NOMO-1 treated with dmso at 0.1 percent for 144 hours (cell line): Measurements from ENCODE around the gene SPRR2B.
A peak's percentile ranks its signal among the peaks of the same experiment; 100 is the strongest.
"Not testable (repeated sequence)": the region's sequence is repeated elsewhere in the genome, so short reads cannot be mapped to it uniquely, and the experiment has no call there.

Source experiments
- DNase-seq: peaks from one replicate; lab custom pipeline; 2025; ENCODE audit not compliant: unreplicated experiment; lab: John Stamatoyannopoulos, UW

SPRR2B gene

GRCh38 chr1:153071511-153071910 lies at the start of gene SPRR2B:
Gene SPRR2B (minus strand): TSS chr1:153071611. CDS start chr1:153070839, 772 bp downstream.
- no peak for DNase-seq

DNA sequence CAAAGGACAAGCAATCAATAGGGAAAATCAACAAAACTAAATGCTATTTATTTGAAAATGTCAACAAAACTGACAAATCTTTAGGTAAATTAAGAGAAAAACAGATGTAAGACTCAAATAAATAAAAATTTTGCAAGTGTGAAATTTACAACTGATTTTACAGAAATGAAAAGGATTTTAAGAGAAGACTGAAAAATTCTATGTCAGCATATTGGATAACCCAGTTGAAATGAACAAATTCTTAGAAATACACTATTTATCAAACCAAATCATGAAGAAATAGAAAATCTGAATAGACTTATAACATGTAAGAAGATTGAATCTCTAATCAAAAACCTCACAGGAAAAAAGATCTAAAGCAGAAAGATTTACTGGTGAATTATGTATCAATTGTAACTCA lies 49.5 kb upstream of the SPRR2B start:
- DNase-seq = no peak

GRCh38 chr1:153119491-153119971 lies 48.1 kb upstream of the SPRR2B start:
- no peak for DNase-seq

DNA sequence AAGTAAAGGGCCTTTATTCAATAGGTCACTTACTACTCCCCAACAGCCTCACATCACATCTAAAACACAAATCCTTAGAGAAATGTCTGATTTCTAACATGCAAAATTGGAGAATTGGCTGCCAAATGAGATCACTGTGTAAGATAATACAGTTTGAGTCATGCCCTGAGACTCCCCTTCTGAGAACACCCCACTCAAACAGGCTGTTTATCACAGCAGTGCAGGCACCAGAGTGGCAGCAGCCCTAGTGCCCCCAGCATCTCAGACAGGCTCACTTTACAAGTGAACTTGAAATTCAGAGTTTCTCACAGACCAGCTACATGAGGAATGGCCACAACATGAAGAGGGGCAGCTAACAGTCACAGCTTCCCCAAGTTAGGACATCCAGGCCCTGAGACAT lies 43.9 kb upstream of the SPRR2B start:
- DNase-seq = not testable (repeated sequence)

DNA sequence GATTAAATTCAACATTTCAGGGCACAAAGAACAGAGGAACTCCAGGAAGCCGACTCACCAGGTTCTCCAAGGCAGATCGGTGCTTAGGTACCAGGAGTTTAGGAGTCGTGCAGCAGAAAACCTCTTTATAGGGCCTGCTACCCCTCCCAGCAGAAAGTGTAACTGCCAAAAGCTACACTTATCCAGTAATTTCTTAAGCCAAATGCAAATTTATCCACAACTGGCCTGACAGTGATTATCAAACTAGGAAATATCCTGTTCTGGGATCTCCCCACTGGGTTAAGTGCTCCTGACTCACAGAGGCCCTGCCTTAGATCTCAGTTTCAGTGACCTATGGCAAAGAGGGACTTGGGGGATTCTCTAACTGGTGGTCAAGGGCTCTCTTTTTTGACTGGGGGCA lies 42.0 kb upstream of the SPRR2B start, which contains the start of gene SPRR2F:
Gene SPRR2F (minus strand): TSS at position 101 of the 400 bp plus-strand sequence. CDS start 783 bp downstream, outside the sequence.
- DNase-seq = no peak

- DNase-seq = not testable (repeated sequence)
Measured at GRCh38 chr1:153112454-153112853, 41.0 kb upstream of the SPRR2B start.

DNA sequence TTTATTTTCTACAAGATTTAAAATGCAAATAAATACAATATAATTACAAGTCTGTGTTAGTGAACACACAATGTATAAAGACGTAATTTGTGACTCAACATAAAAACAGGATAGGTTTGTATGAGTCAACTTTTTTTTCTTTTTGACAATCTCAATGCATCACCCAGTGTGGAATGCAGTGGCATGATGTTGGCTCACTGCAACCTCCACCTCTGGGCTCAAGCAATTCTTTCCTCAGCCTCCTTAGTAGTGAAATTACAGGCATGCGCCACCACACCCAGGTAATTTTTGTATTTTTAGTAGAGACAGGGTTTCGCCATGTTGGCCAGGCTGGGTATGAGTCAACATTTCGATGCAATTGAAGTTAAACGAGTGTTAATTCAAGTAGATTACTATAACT lies 28.8 kb upstream of the SPRR2B start:
- DNase-seq = no peak

DNA sequence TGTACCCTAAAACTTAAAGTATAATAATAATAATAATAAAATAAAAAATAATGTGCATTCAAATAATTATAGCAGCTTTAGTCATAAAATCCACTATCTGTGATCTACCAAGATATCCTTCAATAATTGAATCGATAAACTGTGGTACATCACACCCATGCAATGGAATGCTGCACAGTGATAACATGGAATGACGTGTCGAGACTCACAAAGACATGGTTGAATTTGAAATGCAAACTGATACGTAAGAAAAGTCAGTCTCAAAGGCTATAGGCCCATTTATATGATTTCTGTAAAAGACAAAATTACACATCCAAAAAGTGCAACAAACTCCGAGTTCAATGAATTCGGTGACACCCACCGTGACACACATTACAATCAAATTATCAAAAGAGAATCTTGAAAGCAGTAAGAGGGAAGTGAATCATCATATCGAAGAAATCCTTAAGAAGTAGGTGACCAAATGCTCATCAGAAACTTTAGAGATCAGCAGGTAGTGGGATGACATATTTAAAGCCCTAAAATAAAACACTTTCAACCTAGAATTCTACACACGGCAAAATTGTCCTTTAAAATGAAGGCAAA lies 28.1 kb upstream of the SPRR2B start:
- no peak for DNase-seq

DNA sequence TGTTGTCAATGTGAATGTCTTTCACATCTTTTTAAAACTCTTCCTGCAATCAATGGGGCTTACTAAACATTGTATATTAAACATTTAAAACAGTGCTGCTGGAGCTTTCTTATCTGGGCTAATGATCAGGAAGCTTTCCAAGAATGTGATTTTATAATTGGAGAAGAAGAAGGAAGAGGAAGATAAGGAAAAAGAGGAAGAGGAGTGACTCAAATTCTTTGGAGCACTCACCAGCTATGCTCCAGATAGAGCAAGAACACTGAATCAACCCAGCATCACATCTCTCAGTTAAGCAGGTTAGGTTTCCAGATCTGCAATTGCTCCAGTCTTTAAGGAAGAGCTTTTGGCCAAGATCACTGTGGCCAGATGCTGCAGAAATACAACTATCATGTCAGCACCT lies 24.4 kb upstream of the SPRR2B start:
- no peak for DNase-seq

DNA sequence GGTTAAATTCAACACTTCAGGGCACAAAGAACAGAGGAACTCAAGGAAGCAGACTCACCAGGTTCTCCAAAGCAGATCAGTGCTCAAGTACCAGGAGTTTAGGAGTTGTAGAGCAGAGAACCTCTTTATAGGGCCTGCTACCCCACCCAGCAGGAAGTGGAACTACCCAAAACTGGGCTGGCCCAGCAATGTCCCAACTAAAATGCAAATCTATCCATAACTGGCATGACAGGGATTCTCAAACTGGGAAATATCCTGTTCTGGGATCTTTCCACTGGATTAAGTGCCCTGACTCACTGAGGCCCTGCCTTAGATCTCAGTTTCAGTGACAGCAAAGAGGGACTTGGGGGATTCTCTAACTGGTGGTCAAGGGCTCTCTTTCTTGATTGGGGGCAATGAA lies 23.0 kb upstream of the SPRR2B start, which contains the start of gene SPRR2E:
Gene SPRR2E (minus strand): TSS at position 101 of the 400 bp plus-strand sequence. CDS start 775 bp downstream, outside the sequence.
- DNase-seq = no peak

DNA sequence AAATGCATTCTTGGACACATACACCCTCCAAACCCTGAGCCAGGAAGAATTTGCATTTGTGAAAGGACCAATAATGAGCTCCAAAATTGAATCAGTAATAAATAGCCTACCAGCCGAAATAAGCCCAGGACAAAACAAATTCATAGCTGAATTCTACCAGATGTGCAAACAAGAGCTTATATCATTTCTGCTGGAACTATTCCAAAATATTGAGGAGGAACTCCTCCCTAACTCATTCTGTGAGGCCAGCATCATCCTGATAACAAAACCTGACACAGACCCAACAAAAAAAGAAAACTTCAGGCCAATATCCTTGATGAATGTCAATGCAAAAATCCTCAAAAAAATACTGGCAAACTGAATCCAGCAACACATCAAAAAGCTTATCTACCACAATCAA lies 16.2 kb upstream of the SPRR2B start:
- DNase-seq = no peak

DNA sequence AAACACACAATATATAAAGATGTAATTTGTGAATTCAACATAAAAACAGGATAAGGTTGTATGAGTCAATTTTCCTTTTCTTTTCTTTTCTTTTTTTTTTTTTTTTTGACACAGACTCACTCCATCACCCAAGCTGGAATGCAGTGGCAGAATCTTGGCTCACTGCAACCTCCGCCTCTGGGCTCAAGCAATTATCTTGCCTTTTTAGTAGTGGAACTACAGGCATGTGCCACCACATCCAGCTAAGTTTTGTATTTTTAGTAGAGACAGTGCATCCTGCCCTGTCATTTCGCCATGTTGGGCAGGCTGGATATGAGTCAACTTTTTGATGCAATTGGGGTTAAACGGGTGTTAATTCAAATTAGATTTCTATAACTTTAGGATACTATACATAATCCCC lies 10.3 kb upstream of the SPRR2B start:
- DNase-seq = no peak

- no peak for DNase-seq
Measured at GRCh38 chr1:153072806-153073726, 1.7 kb upstream of the SPRR2B start.

GRCh38 chr1:153070243-153070642 lies 1.2 kb downstream of the SPRR2B start:
- DNase-seq = no peak

DNA sequence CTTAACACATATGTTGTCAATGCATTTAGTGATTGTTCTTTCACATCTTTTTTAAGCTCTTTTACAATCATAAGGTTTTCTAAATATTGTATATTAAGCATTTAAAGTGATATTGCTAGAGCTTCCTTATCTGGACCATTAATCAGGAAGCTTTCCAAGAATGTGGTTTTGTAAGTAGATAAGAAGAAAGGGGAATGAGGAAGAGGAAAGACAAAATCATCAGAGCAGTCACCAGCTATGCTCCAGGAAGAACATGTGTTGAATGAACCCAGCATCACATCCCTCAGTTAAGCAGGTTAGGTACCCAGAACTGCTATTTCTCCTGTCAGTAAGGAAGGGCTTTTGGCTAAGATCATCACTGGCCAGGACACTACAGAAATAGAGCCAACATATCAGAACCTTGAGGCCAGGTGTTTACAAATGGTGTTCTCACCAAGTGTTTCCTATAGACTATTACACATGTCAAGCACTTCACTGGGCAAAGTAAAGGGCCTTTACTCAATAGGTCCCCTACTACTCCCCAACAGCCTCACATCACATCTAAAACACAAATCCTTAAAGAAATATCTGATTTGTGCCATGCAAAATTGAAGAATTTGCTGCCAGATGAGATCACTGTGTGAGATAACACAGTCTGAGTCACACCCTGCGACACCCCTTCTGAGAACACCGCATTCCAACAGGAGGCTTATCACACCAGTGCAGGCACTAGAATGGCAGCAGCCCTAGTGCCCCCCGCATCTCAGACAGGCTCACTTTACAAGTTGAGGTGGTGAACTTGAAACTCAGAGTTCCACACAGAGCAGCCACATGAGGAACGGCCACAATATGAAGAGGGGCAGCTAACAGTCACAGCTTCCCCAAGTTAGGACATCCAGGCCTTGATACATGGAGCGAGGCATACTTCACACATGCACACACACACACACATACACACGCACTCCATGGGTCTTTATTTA lies 12.3 kb downstream of the SPRR2B start:
- no peak for DNase-seq

DNA sequence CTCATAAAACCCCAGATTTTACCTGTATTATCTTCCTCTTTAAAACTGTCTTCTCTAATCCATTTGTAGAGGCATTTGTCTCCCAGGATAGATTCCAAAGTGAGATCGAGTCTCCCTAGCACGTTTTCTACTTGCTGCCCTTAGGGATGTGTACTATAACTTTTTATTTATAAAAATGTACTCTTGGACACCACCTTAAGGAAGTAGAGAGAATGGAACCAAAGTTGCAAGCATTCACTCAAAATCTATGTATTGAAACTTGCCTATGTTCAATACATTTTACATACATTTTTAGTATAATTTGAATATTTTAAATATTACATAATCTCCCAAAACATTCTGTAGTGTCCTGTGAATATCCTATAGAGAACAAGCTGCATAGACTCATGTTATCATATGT lies 13.3 kb downstream of the SPRR2B start:
- DNase-seq = no peak

DNA sequence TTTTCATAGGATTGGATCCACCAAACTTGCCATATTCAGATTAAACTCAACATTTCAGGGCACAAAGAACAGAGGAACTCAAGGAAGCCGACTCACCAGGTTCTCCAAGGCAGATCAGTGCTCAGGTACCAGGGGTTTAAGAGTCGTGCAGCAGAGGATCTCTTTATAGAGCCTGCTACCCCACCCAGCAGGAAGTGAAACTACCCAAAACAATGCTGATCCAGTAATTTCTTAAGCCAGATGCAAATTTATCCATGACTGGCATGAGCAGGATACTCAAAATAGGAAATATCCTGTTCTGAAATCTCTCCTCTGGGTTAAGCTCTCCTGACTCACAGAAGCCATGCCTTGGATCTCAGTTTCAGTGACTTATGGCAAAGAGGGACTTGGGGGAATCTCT lies 14.0 kb downstream of the SPRR2B start, which contains the start of gene SPRR2A:
Gene SPRR2A (minus strand): TSS at position 138 of the 400 bp plus-strand sequence. CDS start 777 bp downstream, outside the sequence.
- DNase-seq = peak; percentile 9

DNA sequence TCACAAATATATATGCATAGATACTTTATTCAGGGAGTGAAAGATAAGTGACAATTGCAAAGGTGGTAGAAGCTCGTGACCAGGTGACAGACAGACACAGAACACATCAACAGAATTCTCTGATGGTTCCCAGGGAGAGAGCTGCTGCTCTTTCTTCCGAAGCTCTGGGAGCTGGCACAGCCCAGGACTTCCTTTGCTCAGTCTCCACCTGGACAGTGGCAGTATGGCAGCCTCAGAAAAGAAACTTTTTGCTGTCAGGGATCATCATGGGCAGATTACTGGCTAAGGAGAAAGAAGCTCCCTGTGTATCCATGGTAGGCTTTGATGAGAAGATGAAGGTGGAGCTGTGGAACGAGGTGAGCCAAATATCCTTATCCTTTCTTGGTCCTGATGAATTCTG lies 15.3 kb downstream of the SPRR2B start:
- DNase-seq = not testable (repeated sequence)

GRCh38 chr1:153049211-153049610 lies 22.2 kb downstream of the SPRR2B start:
- DNase-seq = no peak

DNA sequence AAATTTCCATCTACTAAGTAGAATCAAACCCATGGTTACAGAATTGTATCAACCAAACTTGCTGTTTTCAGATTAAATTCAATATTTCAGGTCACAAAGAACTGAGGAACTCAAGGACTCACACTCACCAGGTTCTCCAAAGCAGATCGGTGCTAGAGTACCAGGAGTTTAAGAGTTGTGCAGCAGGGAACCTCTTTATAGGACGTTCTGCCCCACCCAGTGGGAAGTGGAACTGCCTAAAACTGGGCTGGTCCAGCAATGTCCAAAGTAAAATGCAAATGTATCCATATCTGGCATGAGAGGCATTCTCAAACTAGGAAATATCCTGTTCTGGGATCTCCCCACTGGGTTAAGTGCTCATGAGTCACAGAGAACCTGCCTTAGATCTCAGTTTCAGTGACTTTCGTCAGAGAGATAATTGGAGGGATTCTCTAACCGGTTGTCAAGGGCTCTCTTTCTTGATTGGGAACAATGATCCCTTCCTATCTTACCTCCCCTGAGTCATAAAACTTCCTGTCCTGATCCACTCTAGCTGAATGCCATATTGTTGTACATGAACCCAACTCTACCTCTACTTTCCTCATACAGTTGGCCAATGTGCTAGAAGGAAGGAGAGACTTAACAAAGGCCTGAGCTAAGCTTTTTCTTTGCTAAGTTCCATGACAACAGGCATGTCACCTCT lies 30.3 kb downstream of the SPRR2B start, which contains the start of gene SPRR2D:
Gene SPRR2D (minus strand): TSS at position 171 of the 682 bp plus-strand sequence. CDS start 774 bp downstream, outside the sequence.
- DNase-seq = no peak
